ENCODE results near the gene SLC8A1. TPM values are rescaled to one million over a fixed set of nuclear protein-coding genes. Genes with fewer than 3 reads are reported as not detected.

SLC8A1 gene
- total RNA-seq, 1 donor from 2014 or later = 4.2 TPM

GRCh38 chr2:40242315-40242714 lies 209.6 kb downstream of the SLC8A1 start:
- peaks cover 2% of the 10 kb centered on the region for H3K9me3 Mint-ChIP-seq
- H3K4me1 Mint-ChIP-seq = peaks cover 23% of the 10 kb centered on the region
- no peaks in the 10 kb centered on the region for H3K36me3 Mint-ChIP-seq (ENCODE audit: low read depth)
- no peak overlapping the region for H3K27ac Mint-ChIP-seq (ENCODE audit: unreplicated experiment)
- H3K4me3 Mint-ChIP-seq = no peak overlapping the region
- H3K27me3 Mint-ChIP-seq (ENCODE audit: low read depth) = no peaks in the 10 kb centered on the region
- TF ChIP-seq CTCF (conservative IDR thresholded peaks at IDR 0.05) = no peak
- DNase-seq (ENCODE audit: low read depth, low spot score) = no peak

DNA sequence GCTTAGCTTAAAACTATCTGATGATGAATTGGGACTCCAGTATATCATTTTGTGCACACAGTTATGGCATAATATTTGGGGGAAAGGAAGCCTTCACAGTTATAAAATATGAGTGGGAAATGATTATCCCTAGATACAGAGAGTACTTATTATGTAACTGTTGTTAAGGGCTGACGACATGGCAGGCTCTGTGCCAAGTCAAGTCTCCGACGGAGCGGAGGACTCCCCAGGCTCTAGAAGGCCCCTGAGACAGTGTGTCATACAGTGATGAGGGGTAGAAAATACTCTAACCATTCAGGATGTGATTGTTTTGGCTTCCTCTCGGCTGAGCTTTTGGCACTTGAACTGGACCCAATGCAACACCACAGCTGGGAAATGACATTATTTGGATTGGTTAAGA lies 211.8 kb downstream of the SLC8A1 start:
- no peaks in the 10 kb centered on the region for H3K27me3 Mint-ChIP-seq (ENCODE audit: low read depth)
- TF ChIP-seq CTCF (conservative IDR thresholded peaks at IDR 0.05) = no peak
- no peaks in the 10 kb centered on the region for H3K36me3 Mint-ChIP-seq (ENCODE audit: low read depth)
- DNase-seq (ENCODE audit: low read depth, low spot score) = no peak
- peaks cover 2% of the 10 kb centered on the region for H3K9me3 Mint-ChIP-seq
- H3K4me1 Mint-ChIP-seq = peaks cover 23% of the 10 kb centered on the region
- no peak overlapping the region for H3K27ac Mint-ChIP-seq (ENCODE audit: unreplicated experiment)
- H3K4me3 Mint-ChIP-seq = no peak overlapping the region

DNA sequence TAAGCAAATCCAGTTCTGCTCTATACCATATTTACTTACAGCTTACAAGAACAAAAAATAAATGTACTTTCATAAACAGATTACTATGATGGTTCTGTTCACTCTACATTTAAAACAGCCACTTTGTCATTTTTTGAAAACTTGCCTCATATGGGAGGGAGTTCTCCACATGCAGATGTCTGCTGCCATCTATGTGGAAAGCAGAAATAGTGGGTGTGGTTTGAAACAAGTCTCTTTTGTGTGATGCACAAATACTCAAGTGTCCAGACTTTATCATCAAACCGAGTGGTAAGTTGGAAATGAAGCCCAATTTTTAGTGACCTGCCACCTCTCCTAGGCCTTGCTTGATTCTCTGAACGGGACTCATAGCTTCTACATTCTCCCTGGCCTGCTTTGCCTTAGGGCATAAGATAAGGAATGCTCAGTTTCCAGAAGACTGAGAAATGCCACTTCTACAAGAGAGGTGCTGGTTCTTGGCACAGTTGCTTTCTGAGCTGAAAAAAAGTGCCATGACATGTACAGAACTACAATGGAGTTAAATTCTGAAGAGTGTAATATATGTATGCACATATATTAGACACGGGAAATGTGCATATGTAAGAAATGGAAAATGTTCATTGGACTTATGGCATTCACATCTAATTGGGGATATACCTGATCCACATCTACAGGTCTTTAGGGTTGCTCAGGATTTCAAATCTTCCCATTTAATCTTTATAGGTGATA lies 221.0 kb downstream of the SLC8A1 start:
- H3K4me3 Mint-ChIP-seq = no peak overlapping the region
- no peak for TF ChIP-seq CTCF (conservative IDR thresholded peaks at IDR 0.05)
- H3K9me3 Mint-ChIP-seq = peaks cover 3% of the 10 kb centered on the region
- no peaks in the 10 kb centered on the region for H3K36me3 Mint-ChIP-seq (ENCODE audit: low read depth)
- no peaks in the 10 kb centered on the region for H3K27me3 Mint-ChIP-seq (ENCODE audit: low read depth)
- DNase-seq (ENCODE audit: low read depth, low spot score) = no peak
- H3K4me1 Mint-ChIP-seq = peaks cover 7% of the 10 kb centered on the region
- no peak overlapping the region for H3K27ac Mint-ChIP-seq (ENCODE audit: unreplicated experiment)

- Mint-ChIP-seq H3K27me3 (ENCODE audit: low read depth) (no peaks in the 10 kb centered on the region), H3K36me3 (ENCODE audit: low read depth) (no peaks in the 10 kb centered on the region), H3K4me3 (no peak overlapping the region), H3K4me1 (peaks cover 7% of the 10 kb centered on the region), H3K9me3 (peaks cover 3% of the 10 kb centered on the region), H3K27ac (ENCODE audit: unreplicated experiment) (no peak overlapping the region)
- DNase-seq (ENCODE audit: low read depth, low spot score) = no peak
- TF ChIP-seq CTCF (conservative IDR thresholded peaks at IDR 0.05) = no peak
Measured at GRCh38 chr2:40230186-40230585, 221.7 kb downstream of the SLC8A1 start.

GRCh38 chr2:40228310-40228709 lies 223.6 kb downstream of the SLC8A1 start:
- Mint-ChIP-seq H3K27ac (ENCODE audit: unreplicated experiment) (no peak overlapping the region), H3K4me3 (no peak overlapping the region), H3K9me3 (peaks cover 3% of the 10 kb centered on the region), H3K4me1 (peaks cover 7% of the 10 kb centered on the region), H3K27me3 (ENCODE audit: low read depth) (no peaks in the 10 kb centered on the region), H3K36me3 (ENCODE audit: low read depth) (no peaks in the 10 kb centered on the region)
- DNase-seq (ENCODE audit: low read depth, low spot score) = no peak
- no peak for TF ChIP-seq CTCF (conservative IDR thresholded peaks at IDR 0.05)

All from neural crest cell (in vitro differentiated cells).